GM18520 (cell line): Measurements from ENCODE around the gene RNU1-4.
"Not testable (repeated sequence)": the region's sequence is repeated elsewhere in the genome, so short reads cannot be mapped to it uniquely, and the experiment has no call there.

Experiments used
- ATAC-seq: cut with Tn5 transposase; IDR thresholded peaks from one replicate; pipeline ENCODE4 v1.9.1; 2021; ENCODE audit not compliant: unreplicated experiment

Gene RNU1-4

DNA sequence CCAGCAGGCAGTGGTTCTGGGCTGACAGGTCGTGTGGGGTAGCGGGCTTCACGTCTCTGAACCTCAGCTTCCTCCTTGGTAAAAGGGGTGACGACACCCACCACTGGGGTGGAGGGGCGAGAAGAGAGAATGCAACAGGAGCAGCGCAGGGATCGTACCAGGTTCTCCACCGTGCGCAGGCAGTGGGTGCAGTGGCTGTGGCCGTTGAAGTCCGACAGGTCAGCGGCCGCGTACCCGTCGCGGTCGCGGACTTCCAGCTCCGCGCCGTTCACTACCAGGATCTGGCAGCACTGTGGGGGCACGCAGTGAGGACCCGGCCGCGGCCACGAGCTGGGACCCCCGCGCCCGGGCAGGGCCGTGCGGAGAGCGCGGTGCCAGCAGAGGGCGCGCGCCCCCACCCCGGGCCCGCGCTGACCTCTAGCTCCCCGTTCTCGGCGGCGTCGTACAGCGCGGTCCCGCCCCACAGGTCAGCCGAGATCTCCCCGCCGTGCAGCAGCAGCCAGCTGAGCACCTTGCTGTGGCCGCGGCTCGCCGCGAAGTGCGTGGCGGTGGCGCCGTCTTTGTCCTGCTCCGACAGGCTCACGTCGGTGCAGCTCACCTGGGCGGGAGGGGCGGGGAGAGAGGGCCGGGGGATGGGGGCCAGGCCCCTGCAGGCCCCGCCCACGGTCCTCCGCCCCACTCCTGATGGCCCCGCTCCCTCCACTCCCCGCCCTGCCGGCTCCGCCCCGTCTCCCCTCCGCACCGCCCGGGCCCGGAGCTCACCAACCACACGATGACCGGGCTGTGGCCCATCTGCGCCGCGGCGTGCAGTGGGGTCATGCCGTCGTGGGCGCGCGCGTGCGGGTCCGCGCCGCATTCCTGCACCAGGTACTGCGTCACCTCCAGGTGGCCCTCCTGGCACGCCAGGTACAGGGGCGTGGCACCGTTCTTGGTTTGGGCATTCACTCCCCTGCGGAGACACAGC is 32.9 kb upstream of the RNU1-4 start:
- ATAC-seq, result not testable (repeated sequence)

DNA sequence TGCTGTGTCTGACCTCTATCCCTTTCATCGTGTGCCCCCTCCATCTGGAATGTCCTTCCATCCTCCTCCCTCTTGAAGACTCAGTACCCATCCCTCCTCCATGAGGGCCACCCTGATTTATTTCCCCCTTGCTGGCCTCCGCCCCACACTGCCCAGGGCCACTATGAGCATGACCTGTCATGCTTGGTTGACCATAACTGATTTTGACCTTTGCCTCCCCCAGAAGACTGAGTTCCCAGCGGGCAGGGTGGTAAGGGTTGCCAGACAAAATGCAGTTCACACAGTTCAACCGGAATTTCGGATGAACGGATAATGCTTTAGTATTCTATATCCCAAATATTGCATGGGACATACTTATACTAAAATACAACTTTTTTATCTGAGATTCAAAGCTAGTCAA is 31.6 kb upstream of the RNU1-4 start:
- ATAC-seq, result not testable (repeated sequence)

DNA sequence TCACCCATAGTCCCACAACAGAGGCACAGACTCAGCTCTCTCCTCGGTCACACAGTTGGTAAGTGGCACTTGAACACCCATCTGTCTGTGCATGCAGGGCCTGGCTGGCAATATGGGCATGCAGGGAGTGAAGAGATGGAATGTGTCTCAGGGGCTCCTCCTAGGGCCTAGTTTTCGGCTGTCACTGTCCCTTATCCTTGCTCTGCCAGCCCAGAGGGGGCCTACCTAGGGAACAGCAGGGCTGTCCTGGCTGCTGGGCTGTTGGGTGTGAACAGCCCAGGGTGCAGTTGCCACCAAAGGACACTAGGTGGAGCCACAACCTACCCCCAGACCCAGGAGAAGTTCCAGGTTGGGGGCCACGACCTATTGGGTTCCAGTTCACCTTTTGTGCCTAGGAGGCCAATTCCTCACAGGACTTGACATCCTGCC is 30.6 kb upstream of the RNU1-4 start:
- ATAC-seq, result not testable (repeated sequence)

DNA sequence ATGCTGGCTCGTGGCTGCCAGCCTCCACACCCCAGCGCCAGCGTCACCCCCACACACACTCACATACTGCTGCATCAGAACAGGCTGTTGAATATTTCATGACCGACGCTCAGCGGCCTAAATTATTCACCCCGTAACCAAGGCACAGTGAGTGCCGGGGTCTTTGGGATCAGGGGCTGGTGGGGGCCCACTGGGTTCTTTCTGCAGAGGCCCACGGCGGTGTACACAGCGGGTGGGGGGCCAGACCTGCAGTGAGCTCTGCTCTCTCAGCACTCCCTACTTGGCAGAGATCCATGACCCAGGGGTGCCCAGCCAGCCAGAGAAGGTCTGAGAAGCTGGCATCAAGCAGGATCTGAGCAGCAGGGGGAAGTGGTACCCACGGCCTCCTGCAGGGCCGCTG is 29.7 kb upstream of the RNU1-4 start:
- ATAC-seq, result not testable (repeated sequence)

DNA sequence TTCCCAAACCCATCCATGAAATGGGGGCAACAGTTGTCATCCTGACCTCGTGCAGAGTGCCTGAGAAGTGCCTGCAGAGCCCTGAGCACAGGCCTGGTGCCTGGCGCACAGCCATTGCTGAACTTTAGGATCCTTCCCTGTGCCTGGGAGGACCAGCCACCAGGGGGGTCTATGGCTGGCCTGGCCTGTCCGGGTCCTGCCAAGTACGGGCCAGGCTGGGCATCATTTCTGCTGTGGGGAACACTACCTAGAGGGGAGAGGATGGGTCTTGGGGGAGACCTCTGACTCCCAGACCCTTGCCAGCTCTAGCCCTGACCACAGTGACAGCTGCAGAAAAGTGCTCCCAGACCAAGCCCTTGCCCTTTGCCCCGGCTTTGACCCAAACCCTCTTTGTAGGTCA is 28.2 kb upstream of the RNU1-4 start:
- ATAC-seq, result not testable (repeated sequence)

DNA sequence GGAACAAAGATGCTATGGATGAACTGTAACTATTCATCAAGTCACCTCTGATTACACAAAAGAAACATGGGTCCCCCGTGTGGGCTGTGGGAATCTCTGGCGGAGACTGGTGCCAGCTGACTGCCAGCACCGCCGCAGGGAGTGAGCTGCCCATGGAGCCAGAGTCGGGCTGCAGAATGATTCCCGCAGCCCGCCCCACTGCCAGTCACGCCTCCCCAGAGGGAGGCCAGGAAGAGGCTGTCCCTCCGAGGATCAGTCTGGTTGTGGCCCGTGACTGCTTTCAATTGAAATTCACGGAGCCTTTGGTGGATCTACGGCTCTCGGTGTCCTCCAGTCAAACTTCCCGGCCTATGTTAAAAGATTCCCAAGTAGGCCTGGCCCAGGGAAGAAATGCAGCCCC is 27.7 kb upstream of the RNU1-4 start:
- ATAC-seq, result not testable (repeated sequence)

DNA sequence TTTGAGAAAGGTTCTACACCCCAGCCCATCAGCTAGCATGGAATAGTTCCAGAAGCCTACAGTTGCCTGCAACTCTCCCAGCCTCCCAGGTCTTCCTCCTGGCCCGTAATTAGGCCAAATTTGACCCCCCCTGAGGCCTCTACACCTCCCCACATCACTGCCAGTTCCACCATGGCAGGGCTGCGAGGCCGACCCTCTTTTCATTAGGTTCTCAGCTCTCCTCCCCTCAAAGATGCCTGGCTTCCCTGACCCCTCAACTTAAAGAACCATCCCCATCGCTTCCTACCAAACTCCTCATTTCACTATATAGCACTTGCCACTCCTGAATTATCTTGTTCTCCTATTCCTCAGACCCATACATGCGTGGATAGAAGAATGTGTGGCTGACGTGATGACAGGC is 27.3 kb upstream of the RNU1-4 start:
- ATAC-seq, result not testable (repeated sequence)

DNA sequence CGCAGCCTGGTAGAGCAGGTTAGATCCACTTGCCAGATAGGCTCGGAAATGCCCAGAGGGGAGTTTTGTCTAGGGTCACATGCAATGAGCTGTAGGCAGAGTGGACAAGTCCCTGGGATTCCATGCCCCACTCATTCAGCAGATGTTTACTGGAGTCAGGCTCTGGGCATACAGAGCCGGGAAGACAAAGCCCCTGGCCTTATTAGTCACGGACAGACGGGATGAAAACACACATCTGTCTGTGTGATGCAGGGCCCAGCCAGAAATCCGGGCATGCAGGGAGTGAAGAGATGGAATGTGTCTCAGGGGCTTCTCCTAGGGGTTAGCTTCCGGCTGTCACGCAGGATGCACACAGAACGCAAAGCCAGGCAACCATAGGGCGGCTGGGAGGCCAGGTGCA is 26.8 kb upstream of the RNU1-4 start:
- not testable (repeated sequence) for ATAC-seq

DNA sequence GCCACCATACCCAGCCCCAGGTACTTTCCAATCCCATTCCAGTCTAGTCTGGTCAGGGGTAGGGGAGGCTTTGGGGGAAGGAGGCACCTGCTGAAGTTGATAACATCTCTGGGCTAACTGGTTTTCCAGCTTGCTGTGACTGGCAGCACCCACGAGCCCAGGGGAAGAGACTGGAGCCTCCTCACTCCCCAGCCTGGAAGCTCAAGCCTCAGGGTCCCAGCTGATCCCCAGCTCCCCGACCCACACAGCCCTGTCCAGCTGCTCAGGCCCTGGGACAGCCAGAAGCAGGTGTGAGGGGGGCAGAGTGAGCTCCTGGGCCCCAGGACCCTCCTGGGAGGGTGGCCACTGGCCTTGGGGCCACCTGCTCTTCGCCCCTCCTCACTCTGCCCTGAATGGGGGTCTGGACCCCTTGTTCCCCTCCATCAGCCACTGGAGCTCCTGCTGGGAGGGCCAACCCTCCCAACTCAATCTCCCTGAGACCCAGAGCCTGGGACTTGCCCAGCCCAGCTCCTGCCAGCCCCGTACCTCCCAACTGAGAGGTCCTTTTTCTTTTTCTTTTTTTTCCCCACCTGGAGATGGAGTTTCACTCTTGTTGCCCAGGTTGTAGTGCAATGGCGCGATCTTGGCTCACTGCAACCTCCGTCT is 23.5 kb upstream of the RNU1-4 start:
- no peak for ATAC-seq

DNA sequence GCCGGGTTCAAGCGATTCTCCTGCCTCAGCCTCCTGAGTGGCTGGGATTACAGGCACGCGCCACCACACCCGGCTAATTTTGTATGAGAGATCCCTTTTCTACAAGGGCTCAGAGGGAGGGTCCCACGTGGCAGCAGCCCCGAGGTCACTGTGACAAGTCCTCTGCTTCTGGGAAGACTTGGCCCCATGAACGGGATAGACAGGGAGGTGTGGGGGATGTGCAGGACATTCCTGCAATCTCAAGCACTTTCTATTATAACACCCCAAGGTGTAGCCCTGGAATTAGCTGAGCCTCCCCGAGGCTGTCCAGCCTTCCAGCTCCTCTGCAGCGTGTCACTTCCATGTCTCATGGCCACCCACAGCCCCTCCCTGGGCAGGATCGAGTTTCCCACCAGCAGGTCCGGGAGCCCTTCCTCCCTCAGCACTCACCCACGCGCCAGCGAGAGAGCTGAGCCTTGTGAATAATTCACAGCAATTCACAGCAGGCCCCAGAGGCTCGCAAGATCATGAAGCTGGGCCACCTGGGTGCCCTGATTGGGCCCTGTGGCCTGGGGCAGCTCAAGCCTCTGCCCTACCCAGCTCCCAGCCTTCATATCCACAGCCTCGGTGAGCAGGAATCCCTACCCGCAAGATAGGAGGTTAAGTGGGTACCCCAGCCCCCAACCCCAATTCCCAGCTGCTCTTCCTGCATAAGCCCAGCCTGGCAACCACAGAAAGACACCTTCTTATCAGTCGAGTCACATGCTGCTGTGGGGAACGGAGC is 22.8 kb upstream of the RNU1-4 start:
- no peak for ATAC-seq

DNA sequence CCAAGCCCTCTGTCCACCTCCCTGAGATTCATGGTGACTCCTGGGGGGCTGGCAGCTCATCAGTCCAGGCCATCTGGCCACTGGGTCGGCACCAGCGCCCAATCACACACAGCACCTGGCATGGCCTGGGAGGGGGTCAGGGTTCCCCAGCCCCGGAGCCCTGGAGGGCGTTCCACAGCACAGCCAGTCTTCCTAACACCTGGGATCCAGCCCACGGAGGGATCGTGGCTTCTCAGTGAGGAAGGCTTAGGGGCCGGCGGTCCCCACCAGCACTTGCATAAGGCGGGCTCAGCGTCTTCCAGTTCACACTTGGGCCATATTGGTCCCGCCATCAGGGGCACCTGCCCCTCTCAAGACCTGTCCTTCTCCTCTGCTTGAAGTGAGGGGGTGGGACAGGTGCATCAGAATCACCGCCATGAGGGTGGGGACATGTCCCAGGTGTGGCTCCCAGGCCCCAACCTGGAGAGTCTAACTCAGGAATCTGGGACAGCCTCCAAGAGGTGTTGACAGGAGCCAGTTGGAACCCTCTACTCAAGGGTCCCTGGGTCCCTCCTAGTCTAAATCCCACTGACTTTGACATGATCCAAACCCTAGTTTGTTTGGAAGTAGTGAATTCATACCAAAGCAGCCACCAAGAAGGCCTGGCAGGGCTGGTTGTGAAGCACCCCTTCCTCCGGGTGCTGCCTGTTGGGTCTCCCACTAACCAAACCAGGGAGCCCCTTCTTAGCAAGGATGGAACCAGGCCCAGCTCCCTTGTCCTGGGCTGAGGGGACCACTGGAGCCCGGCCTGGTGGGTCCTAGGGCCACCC is 22.0 kb upstream of the RNU1-4 start:
- not testable (repeated sequence) for ATAC-seq

DNA sequence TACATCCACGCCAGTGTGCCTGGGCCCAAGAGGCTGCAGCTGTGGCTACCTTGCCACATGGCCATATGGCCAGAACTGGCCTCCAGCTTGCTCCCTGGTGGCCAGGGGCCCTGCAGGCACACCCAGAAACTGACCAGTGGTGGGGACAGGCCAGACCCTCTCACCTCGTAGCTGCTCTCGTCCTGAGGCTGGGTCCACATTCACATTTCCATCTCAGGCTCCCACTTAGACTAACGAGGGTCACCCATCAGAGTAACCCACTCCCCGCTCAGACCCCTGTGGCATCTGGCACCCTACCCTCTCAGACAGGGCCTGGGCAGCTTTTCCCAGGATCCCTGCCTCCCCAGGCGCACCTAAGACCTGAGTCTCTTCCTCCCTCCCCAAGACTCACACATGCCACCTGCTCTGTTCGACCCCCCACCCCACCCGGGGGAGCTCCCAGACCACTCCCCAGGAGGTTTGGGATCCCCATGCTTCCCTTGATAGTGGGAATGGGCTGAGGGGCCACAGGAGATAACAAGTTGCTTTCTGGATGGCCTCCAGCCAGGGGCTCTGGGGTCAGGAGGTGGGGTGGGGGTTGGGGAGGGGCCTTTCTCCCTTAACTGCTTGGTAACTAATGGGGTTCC is 21.3 kb upstream of the RNU1-4 start:
- ATAC-seq, result no peak

DNA sequence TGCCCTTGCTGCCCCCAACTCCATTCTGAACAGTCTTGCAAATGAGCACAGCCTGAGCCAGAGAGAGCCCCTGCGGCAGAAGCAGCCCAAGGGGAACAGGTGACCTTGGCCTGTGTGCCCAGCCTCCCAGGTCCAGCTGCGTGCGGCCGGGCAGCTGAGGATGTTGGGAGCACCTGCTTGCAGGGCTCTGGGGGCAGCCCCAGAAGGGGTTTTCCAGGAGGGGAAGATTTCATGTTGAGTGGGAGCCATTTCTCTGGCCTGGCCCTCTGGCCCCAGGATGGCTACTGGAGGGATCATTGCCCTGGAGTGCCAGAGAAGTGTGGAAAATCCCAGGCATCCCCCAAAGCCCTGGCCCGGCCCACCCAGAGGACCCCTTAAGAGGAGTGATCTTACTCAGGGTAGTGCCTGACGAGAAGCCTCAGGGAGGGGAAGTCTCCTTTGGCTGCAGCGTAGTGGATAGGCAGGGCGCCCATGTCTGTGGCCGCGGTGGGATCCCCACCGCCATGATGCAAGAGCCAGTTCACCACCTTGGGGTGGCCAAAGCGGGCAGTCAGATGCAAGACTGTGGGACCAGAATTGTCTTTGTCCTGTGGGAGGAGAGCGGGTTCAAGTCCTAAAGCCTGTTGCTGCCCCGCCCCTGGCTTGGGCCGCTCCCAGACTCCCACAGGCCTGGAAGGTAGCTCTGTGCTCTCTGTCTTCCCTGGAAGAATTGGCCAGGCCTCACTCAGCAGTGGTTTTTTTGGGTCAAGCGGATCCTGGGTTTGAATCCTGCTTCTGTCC is 20.6 kb upstream of the RNU1-4 start:
- no peak for ATAC-seq

DNA sequence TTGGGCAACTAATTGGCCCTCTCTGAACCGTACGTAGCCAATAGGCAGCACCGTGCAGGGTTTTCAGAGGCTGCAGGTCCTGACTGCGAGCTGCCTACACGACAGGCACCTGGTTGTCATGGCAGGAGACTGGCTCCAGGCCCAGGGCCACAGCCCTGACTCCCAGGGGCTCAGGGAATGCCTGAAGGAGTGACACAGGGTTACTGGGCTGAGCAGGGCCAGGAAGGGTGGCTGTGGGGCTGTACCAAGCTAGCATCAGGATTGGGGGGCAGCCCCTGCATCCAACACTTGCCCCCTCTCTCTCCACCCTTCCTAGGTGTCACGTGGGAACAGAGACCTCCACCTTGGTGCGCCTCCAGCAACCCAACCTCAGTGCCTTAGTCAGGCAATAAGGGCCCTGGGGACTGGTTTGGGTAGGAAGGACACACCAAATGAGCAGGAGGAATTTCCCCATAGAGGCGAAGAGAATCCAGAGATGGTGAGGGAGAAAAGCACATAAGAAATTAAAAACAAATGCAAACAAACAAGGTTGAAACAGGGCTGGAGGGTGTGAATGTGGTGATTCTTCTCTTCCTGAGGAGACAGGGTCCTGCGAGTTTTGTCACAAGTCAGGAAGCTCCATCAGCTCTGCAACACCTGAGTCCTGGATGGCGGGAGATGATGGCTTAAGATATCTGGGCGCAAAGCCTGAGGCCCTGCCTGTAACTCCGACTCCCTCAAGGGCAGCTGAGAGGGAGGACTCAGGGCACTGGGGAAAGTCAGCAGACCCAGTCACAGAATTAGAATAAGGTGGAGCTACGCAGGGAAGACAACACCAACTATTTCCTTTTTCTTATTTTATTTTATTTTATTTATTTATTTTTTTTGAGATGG is 19.7 kb upstream of the RNU1-4 start:
- ATAC-seq, result no peak

DNA sequence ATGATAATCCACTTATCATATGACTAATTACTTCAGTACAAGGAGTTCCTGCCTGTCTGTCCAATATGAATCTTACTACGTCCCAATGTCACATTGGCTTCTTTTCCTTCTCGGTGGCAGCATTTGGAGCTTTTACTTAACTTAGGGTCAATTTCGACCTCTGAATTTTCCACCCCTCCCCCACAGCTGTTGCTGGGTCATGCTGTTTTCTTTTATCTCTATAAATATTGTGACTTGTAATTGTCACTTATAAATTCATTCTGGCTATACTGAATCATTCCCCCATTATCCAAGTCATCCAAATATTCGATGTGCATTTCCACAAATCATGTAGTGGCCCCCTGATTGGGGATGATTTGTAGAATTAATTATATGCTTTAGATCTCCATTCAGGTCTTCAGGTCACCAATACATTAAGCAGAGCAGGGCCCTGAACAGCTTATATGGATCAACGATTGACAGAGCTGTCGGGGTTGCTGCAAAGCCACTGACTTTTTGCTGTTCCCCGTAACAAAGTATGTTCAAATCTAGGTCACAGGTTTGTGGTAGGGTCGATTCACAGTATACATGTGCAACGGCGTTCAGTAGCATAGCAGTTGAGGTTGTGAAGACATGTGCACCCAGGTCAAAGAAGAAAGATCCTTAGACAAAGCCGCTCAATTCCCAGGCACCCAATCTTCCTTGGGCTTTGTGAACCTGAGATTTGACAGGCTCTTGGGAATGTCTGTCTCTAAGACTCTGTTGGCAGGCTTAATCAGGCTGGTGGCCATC is 18.3 kb upstream of the RNU1-4 start:
- no peak for ATAC-seq

DNA sequence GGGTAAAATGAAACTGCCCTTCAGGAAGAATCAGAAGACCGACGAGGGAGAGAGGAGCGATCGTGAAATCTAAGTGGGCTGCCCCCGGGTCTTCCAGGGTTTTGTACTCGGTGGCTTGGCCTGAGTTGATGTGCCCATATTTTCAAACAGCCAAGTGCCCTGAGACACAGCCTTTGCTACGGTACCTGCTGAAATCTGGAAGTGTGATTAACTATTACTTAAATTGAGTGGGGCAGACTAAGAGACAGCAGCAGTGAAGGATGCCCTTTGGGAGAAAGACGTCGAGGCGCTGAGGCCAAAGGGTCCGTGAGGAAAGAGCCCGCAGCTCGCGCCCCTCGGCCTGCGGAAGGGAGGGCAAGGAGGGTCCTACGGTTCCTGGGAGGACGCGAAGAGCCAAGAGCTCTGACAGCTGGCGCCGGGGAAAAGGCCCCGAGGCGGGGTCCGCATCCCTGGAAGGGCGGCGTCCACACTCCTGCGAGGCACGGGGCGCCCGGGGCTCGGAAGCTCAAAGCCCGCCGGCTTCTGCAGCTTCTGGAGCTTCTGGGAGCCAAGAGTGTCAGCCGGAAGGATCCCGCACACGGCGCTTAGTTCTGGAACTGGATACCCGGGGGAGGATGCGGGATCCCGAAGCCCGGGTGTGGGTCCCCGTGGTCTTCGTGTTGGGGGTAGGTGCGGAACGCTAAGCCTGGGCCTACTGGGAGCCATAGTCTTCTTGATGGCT is 15.4 kb upstream of the RNU1-4 start:
- no peak for ATAC-seq
